Measurements from ENCODE around the gene HEY2.

HEY2 gene

GRCh38 chr6:125759959-125760457 is 10.6 kb downstream of the HEY2 start:
- H3K9me3 ChIP-seq (ENCODE audit: insufficient read depth, low read depth, low read length), result no peaks in the 10 kb centered on the region
- no peaks in the 10 kb centered on the region for H3K9me2 ChIP-seq (replicated peaks; ENCODE audit: low read depth, low read length)
- peaks cover 11% of the 10 kb centered on the region for H3K27me3 ChIP-seq (ENCODE audit: insufficient read depth, low read length, poor library complexity, severe bottlenecking)
- H3K4me2 ChIP-seq (ENCODE audit: low read depth, low read length, poor library complexity, severe bottlenecking), result no peak overlapping the region
- no peak for TF ChIP-seq EZH2phosphoT487 (IDR thresholded peaks at IDR 0.05; ENCODE audit: borderline replicate concordance)
- TF ChIP-seq CTCF (conservative IDR thresholded peaks at IDR 0.05; ENCODE audit: low read length), result no peak
- H3K4me3 ChIP-seq (ENCODE audit: low read length, poor library complexity, severe bottlenecking), result no peak overlapping the region
- no peaks in the 10 kb centered on the region for H3K36me3 ChIP-seq (ENCODE audit: insufficient read depth, low read length)
- no peaks in the 10 kb centered on the region for H3K4me1 ChIP-seq (ENCODE audit: insufficient read depth, low read length, poor library complexity, severe bottlenecking)
- no peaks in the 10 kb centered on the region for H4K20me1 ChIP-seq (ENCODE audit: insufficient read depth, low read length, poor library complexity, severe bottlenecking)
- no peaks in the 10 kb centered on the region for H3F3A ChIP-seq (ENCODE audit: low read depth)
- H2AFZ ChIP-seq (ENCODE audit: low read length), result no peak overlapping the region
- H3K79me2 ChIP-seq (ENCODE audit: insufficient read depth, low read length), result no peaks in the 10 kb centered on the region
- H3K9ac ChIP-seq (ENCODE audit: low read depth, low read length, poor library complexity, severe bottlenecking), result no peak overlapping the region

- no peaks in the 10 kb centered on the region for H3K79me2 ChIP-seq (ENCODE audit: insufficient read depth, low read length)
- H4K20me1 ChIP-seq (ENCODE audit: insufficient read depth, low read length, poor library complexity, severe bottlenecking), result no peaks in the 10 kb centered on the region
- no peaks in the 10 kb centered on the region for H3K9me3 ChIP-seq (ENCODE audit: insufficient read depth, low read depth, low read length)
- H3K4me3 ChIP-seq (ENCODE audit: low read length, poor library complexity, severe bottlenecking), result no peak overlapping the region
- peaks cover 11% of the 10 kb centered on the region for H3K27me3 ChIP-seq (ENCODE audit: insufficient read depth, low read length, poor library complexity, severe bottlenecking)
- H3K9ac ChIP-seq (ENCODE audit: low read depth, low read length, poor library complexity, severe bottlenecking), result no peak overlapping the region
- TF ChIP-seq EZH2phosphoT487 (IDR thresholded peaks at IDR 0.05; ENCODE audit: borderline replicate concordance), result no peak
- TF ChIP-seq CTCF (conservative IDR thresholded peaks at IDR 0.05; ENCODE audit: low read length), result no peak
- no peaks in the 10 kb centered on the region for H3K4me1 ChIP-seq (ENCODE audit: insufficient read depth, low read length, poor library complexity, severe bottlenecking)
- no peak overlapping the region for H2AFZ ChIP-seq (ENCODE audit: low read length)
- H3K36me3 ChIP-seq (ENCODE audit: insufficient read depth, low read length), result no peaks in the 10 kb centered on the region
- no peaks in the 10 kb centered on the region for H3K9me2 ChIP-seq (replicated peaks; ENCODE audit: low read depth, low read length)
- no peaks in the 10 kb centered on the region for H3F3A ChIP-seq (ENCODE audit: low read depth)
- H3K4me2 ChIP-seq (ENCODE audit: low read depth, low read length, poor library complexity, severe bottlenecking), result no peak overlapping the region
Measured at GRCh38 chr6:125764121-125764671, 14.8 kb downstream of the HEY2 start.

- H3K4me3 ChIP-seq (ENCODE audit: low read length, poor library complexity, severe bottlenecking), result no peak overlapping the region
- H3K79me2 ChIP-seq (ENCODE audit: insufficient read depth, low read length), result no peaks in the 10 kb centered on the region
- H3K36me3 ChIP-seq (ENCODE audit: insufficient read depth, low read length), result no peaks in the 10 kb centered on the region
- H3K27me3 ChIP-seq (ENCODE audit: insufficient read depth, low read length, poor library complexity, severe bottlenecking), result peaks cover 5% of the 10 kb centered on the region
- no peak overlapping the region for H3K9ac ChIP-seq (ENCODE audit: low read depth, low read length, poor library complexity, severe bottlenecking)
- no peaks in the 10 kb centered on the region for H3K9me3 ChIP-seq (ENCODE audit: insufficient read depth, low read depth, low read length)
- no peak for TF ChIP-seq CTCF (conservative IDR thresholded peaks at IDR 0.05; ENCODE audit: low read length)
- no peak for TF ChIP-seq EZH2phosphoT487 (IDR thresholded peaks at IDR 0.05; ENCODE audit: borderline replicate concordance)
- H3F3A ChIP-seq (ENCODE audit: low read depth), result no peaks in the 10 kb centered on the region
- H3K9me2 ChIP-seq (replicated peaks; ENCODE audit: low read depth, low read length), result no peaks in the 10 kb centered on the region
- no peak overlapping the region for H3K4me2 ChIP-seq (ENCODE audit: low read depth, low read length, poor library complexity, severe bottlenecking)
- H4K20me1 ChIP-seq (ENCODE audit: insufficient read depth, low read length, poor library complexity, severe bottlenecking), result no peaks in the 10 kb centered on the region
- no peaks in the 10 kb centered on the region for H3K4me1 ChIP-seq (ENCODE audit: insufficient read depth, low read length, poor library complexity, severe bottlenecking)
- H2AFZ ChIP-seq (ENCODE audit: low read length), result no peak overlapping the region
Measured at GRCh38 chr6:125765944-125766343, 16.5 kb downstream of the HEY2 start.

Measured in Loucy (cell line).